ENCODE results near the gene SHANK2.

SHANK2 gene

DNA sequence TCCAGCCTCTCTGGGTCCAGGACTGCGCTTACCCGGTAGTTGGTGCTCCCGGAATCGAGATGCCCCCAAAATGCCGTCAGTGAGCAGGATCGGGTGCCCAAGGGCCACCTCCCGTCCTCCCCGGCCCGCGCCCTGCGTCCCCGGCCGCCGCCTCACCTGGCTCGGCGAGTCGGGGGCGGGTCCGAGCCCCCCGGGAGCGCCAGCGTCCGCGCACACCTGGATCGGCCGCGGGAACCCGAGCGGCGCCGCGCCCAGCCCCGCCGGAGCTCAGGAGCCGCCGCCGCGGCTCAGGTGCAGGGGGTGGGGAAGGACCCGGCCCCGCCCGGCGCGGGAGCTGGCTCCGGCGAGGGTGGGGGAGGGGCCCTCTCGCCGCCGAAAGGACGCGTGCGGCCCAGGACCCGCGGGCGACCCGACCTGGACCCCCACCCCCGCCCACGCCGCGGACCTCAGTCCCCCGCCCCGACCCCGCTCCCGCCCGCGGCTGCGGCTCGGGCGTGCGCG, at the start of gene SHANK2:
SHANK2 (minus strand) TSS at position 309 of the 501 bp plus-strand sequence. CDS start 105,251 bp downstream, outside the sequence.
- DNase-seq: no peak

- DNase-seq: peak; percentile 10
Measured at GRCh38 chr11:71301858-71302533, 49.6 kb upstream of the SHANK2 start.

DNA sequence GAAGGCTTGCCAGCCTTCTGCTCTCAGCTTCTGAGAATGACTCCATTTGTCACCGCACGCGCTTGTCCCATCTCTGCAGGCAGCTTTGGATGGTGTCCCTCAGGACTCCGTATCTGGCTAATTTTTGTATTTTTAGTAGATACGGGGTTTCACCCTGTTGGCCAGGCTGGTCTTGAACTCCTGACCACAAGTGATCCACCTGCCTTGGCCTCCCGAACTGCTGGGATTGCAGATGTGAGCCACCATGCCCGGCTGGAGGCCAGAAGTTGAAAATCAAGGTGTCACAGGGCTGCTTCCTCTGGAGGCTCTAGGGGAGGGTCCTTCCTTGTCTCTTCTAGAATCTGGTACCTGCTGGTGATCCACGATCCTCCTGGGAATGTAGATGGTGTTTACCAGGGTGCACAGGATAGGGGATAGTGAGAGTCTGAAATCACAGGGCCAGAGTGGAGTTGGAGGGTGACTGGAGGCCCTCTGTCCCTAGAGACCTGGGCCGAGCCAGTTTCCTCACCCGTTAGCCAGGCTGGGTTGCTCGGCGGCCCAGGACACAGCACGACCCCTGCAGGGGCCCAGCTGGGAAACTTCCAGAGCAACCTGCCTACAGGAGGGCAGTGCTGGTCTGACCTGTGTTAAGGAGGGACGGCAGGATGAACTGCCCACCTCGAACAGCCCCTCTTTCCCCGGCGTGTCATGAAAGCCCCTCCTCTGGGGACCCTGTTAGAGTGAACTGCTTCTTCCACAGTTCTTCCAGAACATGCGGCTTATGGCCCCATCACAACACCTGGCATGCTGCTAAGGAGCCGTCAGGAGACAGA, 48.9 kb upstream of the SHANK2 start:
- peak; percentile 13 for DNase-seq

DNA sequence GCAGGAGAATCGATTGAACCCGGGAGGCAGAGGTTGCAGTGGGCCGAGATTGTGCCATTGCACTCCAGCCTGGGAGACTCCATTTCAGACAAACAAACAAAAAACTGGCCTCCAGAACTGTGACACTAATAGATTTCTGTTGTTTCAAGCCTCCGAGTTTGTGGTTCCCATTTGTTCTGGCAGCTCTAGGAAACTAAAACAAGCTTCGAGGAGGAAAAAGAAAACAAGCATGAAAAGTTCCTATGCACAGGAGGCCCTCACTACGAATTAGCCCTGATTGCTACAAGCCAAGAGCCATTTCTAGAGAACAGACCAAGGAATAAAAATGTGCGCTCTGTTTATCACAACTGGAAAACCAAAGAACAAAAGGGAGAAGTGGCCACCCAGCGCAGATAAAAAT, 47.8 kb upstream of the SHANK2 start:
- DNase-seq: no peak

DNA sequence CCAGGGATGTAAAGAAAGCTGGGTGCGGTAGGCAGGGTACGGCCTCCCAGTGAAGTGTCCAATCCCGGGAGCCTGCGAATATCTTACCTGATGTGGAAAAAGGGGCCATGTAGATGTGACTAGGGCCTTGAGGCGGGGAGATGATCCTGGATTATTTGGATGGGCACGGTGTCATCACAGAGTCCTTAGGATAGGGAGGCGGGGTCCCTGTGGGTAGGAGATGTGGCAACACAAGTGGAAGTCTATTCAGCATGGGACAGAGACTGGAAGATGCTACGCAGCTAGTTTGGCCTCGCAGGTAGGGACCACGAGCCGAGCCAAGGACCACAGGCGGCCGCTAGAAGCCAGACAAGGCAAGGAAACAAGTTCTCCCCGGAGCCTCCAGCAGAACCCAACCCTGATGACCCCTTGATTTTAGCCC, 46.4 kb upstream of the SHANK2 start:
- DNase-seq: no peak

DNA sequence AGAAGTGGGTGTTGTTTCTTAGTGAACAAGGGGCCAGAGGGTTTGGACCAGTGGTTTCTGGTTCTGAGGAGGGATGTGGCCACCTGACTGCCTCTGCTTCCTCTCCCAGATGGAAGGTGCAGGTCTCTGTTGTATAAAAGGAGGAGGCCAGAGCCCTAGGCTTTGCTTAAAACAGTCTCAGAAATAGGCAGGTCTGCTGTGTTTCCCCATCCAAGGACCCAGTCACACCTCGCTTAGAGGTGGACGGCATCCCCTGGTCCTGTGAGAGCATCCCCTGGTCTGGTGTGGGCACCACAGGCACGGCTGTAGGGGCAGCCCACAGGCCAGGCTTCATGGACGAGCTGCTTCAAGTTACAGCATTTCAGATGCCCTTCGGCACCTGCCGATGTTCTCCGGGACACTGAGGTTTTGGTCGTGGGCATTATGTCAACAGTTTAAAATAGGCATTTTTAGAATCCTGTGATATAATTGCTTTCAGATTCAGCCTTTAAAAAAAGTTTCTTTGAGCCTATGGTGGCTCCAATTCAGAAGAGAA, 45.7 kb upstream of the SHANK2 start:
- no peak for DNase-seq

DNA sequence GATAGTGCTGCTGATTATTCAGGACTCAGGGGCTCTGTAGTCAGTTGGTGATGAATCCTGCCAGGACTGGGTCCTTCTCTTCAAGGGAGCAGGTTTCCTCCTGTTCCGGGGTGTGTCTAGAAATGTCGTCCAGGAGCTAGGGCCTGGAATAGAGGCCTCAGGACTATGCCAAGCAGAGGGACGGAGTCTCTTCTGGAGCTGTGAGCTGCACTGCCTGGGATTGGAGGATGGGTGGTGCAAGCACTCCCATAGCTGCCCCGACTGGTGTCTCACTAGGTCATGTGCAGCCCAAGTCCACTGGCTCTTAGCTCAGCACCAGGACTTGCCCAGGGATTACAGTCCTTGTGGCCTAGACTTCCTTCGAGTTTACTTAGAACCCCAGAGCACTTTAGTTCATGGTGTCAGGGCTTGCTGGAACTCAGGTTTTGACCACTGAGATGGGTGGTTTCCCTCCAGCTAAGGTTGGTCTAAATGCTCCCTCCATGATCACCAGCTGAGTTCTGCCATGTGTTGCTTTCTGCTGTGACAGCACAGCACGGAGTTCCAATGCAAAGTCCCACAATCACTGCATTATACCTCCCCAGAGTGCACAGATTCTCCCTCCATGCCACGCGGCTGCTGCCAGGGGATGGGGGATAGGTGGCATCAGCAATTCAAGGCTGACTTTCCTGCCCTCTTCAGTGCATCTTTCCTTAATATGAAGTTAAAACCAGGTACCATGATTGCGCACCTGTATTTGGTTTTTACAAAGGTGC, 42.6 kb upstream of the SHANK2 start:
- no peak for DNase-seq

GRCh38 chr11:71293961-71294782, 41.8 kb upstream of the SHANK2 start:
- no peak for DNase-seq

GRCh38 chr11:71286701-71287643, 34.6 kb upstream of the SHANK2 start:
- no peak for DNase-seq

GRCh38 chr11:71285111-71285510, 32.7 kb upstream of the SHANK2 start:
- DNase-seq: no peak

DNA sequence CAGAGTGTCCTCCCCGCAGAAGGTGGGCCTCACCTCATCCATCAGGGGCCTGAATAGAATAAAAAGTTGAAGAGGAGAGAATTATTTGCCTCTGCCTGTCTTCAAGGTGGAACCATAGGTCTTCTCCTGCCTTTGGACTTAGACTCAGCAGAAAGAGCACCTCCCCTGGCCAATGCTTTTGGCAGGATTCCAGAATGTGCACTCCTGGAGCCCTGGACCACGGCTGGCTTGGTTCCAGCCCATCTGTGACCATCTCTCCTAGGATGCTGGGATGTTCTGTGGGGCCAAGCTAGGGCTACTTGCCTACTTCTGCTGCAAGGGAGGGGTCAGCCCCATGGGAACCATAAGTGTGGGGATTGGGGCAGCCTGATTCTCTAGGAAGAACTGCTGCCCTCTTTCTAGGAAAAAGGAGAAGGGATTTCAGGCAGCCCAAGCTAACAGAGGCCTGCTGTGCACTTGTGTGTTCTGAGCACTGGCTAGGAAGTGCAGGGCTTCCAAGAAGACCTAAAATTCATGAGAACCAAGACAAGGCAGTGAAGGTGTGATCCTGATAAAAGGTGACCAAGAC, 32.2 kb upstream of the SHANK2 start:
- no peak for DNase-seq

DNA sequence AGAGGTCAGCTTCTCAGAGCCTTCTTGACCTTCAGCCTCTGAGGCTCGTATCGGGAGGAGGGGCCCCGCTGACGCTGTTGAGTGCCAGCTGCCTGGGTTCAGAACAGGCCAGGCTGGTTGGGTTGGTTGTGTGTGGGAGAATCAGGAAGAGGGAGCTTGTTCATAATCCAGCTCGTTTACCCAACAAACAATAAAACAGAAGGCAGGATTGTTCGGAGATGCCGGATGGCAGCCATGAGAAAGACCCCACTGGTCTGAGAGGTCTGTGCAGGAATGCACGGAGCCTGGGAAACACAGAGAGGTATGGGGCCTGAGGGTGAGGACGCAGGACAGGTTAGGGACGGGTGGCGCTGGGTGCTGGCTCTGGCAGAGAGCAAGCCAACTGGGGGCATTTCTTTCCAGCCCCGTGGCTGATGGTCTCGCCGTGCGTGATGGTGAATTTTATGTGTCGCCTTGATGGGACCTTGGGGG, 31.6 kb upstream of the SHANK2 start:
- DNase-seq: no peak

- DNase-seq: no peak
Measured at GRCh38 chr11:71282581-71283351, 30.4 kb upstream of the SHANK2 start.

DNA sequence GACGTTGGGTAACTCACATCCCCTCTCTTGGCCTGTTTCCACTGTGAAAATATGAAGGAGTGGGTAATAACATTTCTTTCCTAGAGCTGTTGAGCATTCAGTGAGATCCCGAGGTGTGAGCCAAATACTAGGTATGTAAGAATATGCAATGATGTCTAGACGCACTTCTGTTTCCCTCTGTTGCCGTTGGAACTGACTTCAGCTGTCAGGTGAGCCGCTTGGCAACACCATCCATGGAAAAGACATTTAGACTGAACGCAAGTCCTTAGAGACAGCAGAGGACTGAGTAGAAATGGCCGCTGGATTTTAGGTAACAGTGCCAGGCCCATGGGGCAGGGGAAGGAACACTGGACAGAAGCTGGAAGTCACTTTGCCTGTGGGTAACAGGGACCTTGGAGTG, 29.5 kb upstream of the SHANK2 start:
- no peak for DNase-seq

- DNase-seq: no peak
Measured at GRCh38 chr11:71281204-71281603, 28.8 kb upstream of the SHANK2 start.

DNA sequence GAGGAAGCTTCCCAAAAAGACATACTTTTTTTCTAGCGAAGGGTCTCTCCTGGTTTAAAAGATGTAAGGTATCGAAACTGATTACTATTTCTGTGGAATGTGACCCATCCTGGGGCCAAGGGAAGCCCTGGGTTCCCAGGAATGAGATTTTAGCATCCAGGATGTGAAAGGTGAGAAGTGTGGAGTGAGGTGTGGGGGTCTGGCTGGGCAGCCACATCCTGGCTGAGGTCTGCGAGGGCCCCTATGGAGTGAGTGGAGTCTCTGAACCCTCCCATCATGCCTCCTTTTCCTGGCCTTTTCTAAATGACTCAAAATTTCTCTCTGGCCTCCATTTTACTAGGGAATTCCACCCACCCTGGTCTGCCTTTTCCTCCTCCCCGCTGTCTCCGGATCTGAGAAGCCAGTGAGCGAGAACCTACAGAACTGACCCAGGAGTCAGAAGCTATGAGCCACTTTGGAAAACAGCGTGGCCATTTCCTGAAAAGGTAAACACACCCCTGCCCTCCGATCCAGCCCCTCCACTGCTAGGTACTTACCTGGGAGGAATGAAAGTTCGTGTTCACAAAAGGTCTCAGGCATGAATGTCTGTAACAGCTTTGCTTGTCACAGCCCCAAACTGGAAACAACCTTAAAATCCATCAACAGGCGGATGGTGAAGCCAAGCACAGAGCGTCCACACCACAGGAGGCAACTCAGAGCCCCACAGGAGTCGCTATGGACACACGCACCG, 27.7 kb upstream of the SHANK2 start:
- DNase-seq: no peak

DNA sequence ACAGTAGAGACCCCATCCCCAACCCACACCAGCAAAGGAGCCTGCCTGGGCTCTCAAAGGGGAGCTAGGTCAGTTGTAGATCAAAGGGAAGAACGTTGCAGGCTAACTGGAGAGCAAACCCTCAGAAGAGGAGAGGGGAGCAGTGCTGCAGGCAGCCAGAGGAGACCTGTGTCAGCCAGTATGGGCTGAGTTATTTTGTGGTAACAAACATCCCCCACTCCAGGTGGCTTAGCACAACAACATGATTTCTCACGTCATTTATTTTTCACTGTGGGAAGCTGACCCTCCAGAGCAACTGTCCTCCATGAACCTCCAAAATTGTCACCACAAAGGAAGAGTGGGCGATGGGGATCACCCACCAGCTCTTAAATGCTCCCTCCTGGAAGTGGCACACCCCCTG, 19.8 kb upstream of the SHANK2 start:
- no peak for DNase-seq

GRCh38 chr11:71269603-71270511, 17.5 kb upstream of the SHANK2 start:
- DNase-seq: no peak
